PC-9 (cell line): ENCODE results near the gene RADIL. TPM values are rescaled to one million over a fixed set of nuclear protein-coding genes. Genes with fewer than 3 reads are reported as not detected.

Experiments
- BruUV-seq: library from RNA; stranded (reverse); fragments of 400-500 nt; replicated peaks from 2 replicates; lab custom pipeline; 2021; lab: Mats Ljungman, UMichigan
- CTCF ChIA-PET: fragments of 300-600 bp; sonication (Branson Sonifier 250); formaldehyde crosslinking; loops from one replicate; lab custom pipeline; 2022; ENCODE audit warnings: antibody characterized with exemption; lab: Charles Lee
- POLR2A ChIA-PET: fragments of 300-600 bp; sonication (Branson Sonifier 250); formaldehyde crosslinking; loops from one replicate; lab custom pipeline; 2022; ENCODE audit warnings: antibody characterized with exemption; ENCODE audit not compliant: unreplicated experiment; lab: Charles Lee
- DNase-seq, 2 experiments: peaks; one replicate each; pipeline versions ENCODE4 v3.0.0 to v3.0.0-alpha.2; 2015 to 2022; ENCODE audit warnings: mixed read lengths in 1 of 2
- H2AFZ ChIP-seq: fragments of 200-600 bp; sonication (generic); 2 replicates; pipeline ENCODE4 v1.8.1; 2017; ENCODE audit warnings: antibody characterized with exemption
- H3F3A ChIP-seq: fragments of 200-600 bp; sonication (generic); 2 replicates; pipeline ENCODE4 v1.8.1; 2017; ENCODE audit warnings: antibody characterized with exemption, mild to moderate bottlenecking, low read depth; ENCODE audit not compliant: insufficient read depth
- H3K27ac ChIP-seq: fragments of 200-600 bp; sonication (generic); 2 replicates; pipeline ENCODE4 v1.6.1; 2016; ENCODE audit warnings: mixed run types
- H3K27me3 ChIP-seq: fragments of 200-600 bp; sonication (generic); 2 replicates; pipeline ENCODE4 v1.6.1; 2016; ENCODE audit warnings: low read depth, mixed run types; ENCODE audit not compliant: insufficient read depth
- H3K36me3 ChIP-seq: fragments of 200-600 bp; sonication (generic); 2 replicates; pipeline ENCODE4 v1.6.1; 2016; ENCODE audit warnings: low read depth, mixed run types
- H3K4me1 ChIP-seq: fragments of 200-600 bp; sonication (generic); replicated peaks from 2 replicates; pipeline ENCODE4 v1.6.1; 2016; ENCODE audit warnings: mixed run types; ENCODE audit not compliant: insufficient read depth
- H3K4me2 ChIP-seq: fragments of 200-600 bp; sonication (generic); 2 replicates; pipeline ENCODE4 v1.6.1; 2017; ENCODE audit warnings: mixed run types
- H3K4me3 ChIP-seq: fragments of 200-600 bp; sonication (generic); 2 replicates; pipeline ENCODE4 v1.6.1; 2016; ENCODE audit warnings: mixed run types
- H3K79me2 ChIP-seq: fragments of 200-600 bp; sonication (generic); 2 replicates; pipeline ENCODE4 v1.6.1; 2017; ENCODE audit warnings: low read depth, mixed run types
- H3K9me2 ChIP-seq: fragments of 200-600 bp; sonication (generic); 2 replicates; pipeline ENCODE4 v1.8.1; 2017; ENCODE audit warnings: mild to moderate bottlenecking; ENCODE audit not compliant: insufficient read depth
- H3K9me3 ChIP-seq: fragments of 200-600 bp; sonication (generic); 2 replicates; pipeline ENCODE4 v1.8.1; 2016; ENCODE audit warnings: low read depth; ENCODE audit not compliant: insufficient read depth
- H4K20me1 ChIP-seq: fragments of 200-600 bp; sonication (generic); 2 replicates; pipeline ENCODE4 v1.8.1; 2017; ENCODE audit not compliant: insufficient read depth
- EZH2 ChIP-seq: fragments of 200-600 bp; sonication (generic); IDR thresholded peaks from 2 replicates; pipeline ENCODE4 v1.8.0; 2017; ENCODE audit warnings: antibody characterized with exemption, low read depth
- intact Hi-C: fragments of 100-400 bp; cut with micrococcal nuclease; formaldehyde crosslinking; loops from one replicate; pipeline ENCODE4 v1.10.0; 2022; ENCODE audit not compliant: unreplicated experiment
- total RNA-seq: library from RNA; stranded (reverse); gene quantifications from 2 replicates; pipeline ENCODE4 v1.2.3, GENCODE V29; 2021
- TF ChIP-seq, protein P1 (sequence below): fragments of 200-600 bp; sonication (generic); conservative IDR thresholded peaks from 2 replicates; pipeline ENCODE4 v1.6.1; 2017; ENCODE audit warnings: mixed run types, antibody characterized with exemption, mild to moderate bottlenecking, moderate library complexity

The RADIL gene
- total RNA-seq, 1 experiment from 2014 or later = 0.35 TPM

DNA sequence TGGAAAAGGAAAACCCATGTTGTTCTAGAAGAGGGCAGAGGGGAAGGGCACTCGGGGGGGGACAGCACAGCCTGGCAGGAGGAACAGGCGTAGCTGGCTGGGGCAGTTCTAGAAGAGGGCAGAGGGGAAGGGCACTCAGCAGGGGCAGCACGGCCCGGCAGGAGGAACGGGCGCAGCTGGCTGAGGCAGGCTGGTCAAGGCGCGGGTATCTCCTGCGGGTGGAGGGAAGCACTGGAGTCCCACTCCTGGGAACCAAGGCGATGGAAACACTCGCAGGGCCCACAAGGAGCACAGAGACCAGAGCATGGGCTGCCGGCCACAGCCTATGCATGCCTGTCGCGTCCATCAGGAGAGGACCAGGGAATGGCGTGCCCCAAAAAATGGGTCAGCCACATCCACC is 58.4 kb downstream of the RADIL start:
- no peak overlapping the region for H2AFZ ChIP-seq
- peaks cover 85% of the 10 kb centered on the region for H3K27me3 ChIP-seq
- no peaks in the 10 kb centered on the region for H3K36me3 ChIP-seq
- no TSS peak for BruUV-seq
- H3K4me2 ChIP-seq = no peak overlapping the region
- intact Hi-C loops = no loop called here
- no peaks in the 10 kb centered on the region for H3K79me2 ChIP-seq
- POLR2A ChIA-PET = no interaction called here
- DNase-seq = no peak
- H3K4me3 ChIP-seq = no peak overlapping the region
- H3K4me1 ChIP-seq = no peaks in the 10 kb centered on the region
- H3K9me3 ChIP-seq = no peaks in the 10 kb centered on the region
- no peak overlapping the region for H3K27ac ChIP-seq
- H3F3A ChIP-seq = no peaks in the 10 kb centered on the region
- no peak for TF ChIP-seq EZH2
- TF ChIP-seq, protein P1, sequence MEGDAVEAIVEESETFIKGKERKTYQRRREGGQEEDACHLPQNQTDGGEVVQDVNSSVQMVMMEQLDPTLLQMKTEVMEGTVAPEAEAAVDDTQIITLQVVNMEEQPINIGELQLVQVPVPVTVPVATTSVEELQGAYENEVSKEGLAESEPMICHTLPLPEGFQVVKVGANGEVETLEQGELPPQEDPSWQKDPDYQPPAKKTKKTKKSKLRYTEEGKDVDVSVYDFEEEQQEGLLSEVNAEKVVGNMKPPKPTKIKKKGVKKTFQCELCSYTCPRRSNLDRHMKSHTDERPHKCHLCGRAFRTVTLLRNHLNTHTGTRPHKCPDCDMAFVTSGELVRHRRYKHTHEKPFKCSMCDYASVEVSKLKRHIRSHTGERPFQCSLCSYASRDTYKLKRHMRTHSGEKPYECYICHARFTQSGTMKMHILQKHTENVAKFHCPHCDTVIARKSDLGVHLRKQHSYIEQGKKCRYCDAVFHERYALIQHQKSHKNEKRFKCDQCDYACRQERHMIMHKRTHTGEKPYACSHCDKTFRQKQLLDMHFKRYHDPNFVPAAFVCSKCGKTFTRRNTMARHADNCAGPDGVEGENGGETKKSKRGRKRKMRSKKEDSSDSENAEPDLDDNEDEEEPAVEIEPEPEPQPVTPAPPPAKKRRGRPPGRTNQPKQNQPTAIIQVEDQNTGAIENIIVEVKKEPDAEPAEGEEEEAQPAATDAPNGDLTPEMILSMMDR = no peak
- no peaks in the 10 kb centered on the region for H4K20me1 ChIP-seq
- no peaks in the 10 kb centered on the region for H3K9me2 ChIP-seq
- CTCF ChIA-PET = no interaction called here

DNA sequence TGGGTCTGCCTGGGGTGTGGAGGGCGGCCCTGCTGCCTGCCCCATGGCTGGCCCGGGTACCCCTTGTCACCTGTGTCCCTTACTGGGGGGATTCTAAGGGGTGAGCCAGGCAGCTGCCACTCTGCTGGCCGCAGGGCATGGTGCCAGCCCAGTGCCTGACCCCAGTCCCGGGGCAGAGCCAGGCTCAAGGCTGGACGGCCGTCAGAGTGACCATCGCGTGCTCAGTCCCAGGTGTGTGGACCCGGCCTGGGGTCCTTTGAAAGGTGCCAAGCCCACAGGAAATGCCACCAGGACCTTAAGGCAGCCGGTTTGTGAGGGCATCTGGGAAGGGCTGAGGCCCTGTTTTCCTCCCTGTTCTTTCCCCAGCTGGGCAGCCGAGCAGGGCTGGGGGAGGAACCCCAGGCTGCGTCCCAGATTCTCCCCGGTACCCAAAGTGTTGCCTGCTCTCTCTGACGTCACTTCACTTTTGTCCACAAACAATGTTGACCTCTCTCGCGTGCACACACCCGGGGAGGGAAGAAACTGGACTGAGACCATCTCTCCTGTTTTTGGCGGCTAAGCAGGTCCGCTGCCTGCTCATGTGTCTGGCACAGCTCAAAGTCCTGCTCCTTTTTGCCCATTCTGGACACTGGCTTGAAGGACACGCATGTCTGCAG is 59.3 kb downstream of the RADIL start:
- H3F3A ChIP-seq = no peaks in the 10 kb centered on the region
- no peak for DNase-seq
- H3K79me2 ChIP-seq = no peaks in the 10 kb centered on the region
- no peak overlapping the region for H3K27ac ChIP-seq
- ChIA-PET POLR2A (no interaction called here), CTCF (no interaction called here)
- peaks cover 92% of the 10 kb centered on the region for H3K27me3 ChIP-seq
- H4K20me1 ChIP-seq = no peaks in the 10 kb centered on the region
- no peak overlapping the region for H3K4me2 ChIP-seq
- no peak overlapping the region for H2AFZ ChIP-seq
- BruUV-seq = no TSS peak
- no peak for TF ChIP-seq EZH2
- TF ChIP-seq, protein P1 = no peak
- no peak overlapping the region for H3K4me3 ChIP-seq
- no peaks in the 10 kb centered on the region for H3K9me3 ChIP-seq
- no peaks in the 10 kb centered on the region for H3K9me2 ChIP-seq
- H3K4me1 ChIP-seq = no peaks in the 10 kb centered on the region
- H3K36me3 ChIP-seq = no peaks in the 10 kb centered on the region
- intact Hi-C loops = no loop called here

DNA sequence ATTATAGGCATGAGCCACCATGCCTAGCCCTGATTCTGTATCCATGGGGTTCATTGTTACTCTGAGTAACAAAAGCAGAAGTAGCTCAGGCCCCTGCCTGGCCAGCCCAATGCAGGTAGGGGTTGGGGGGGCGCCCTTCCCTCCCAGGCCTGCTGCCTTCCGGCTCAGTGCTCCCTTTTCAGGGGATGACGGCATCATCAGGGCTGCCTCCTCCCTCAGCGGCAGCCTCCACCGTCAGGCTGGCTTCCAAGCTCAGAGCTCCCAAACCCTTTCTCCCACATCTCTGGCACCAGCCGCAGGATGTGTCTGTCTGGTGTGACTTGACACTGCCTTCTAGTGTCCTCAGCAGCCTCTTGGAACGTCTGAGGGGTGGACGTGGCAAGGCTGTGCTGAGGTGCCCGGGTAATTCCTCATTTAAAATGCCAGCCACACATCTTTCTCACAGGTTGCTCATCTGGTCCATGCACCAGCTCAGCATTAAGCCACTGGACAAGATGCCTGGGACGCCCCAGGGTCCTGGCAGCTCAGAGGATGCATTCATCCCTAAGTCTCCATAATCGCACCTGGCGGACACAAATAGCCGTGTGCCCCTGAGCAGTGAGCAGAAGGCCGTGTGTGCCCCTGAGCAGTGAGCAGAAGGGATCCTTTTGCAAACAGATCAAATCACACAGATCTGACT is 59.9 kb downstream of the RADIL start:
- intact Hi-C loops = no loop called here
- ChIA-PET POLR2A (interaction anchor here (0.6 kb wide), 1 partner anchor 198 kb away, joined by 14 read pairs; no protein-coding TSS in a partner anchor), CTCF (no interaction called here)
- TF ChIP-seq EZH2 = no peak
- TF ChIP-seq, protein P1 = no peak
- DNase-seq = peak in 1 of 2 experiments; percentile 22
- H3K4me1 ChIP-seq = no peaks in the 10 kb centered on the region
- no peak overlapping the region for H3K27ac ChIP-seq
- H2AFZ ChIP-seq = no peak overlapping the region
- no peaks in the 10 kb centered on the region for H3K9me2 ChIP-seq
- H3F3A ChIP-seq = no peaks in the 10 kb centered on the region
- no peaks in the 10 kb centered on the region for H3K9me3 ChIP-seq
- no peaks in the 10 kb centered on the region for H3K79me2 ChIP-seq
- BruUV-seq = no TSS peak
- H3K27me3 ChIP-seq = peaks cover 92% of the 10 kb centered on the region
- H3K4me2 ChIP-seq = no peak overlapping the region
- no peaks in the 10 kb centered on the region for H4K20me1 ChIP-seq
- no peak overlapping the region for H3K4me3 ChIP-seq
- H3K36me3 ChIP-seq = no peaks in the 10 kb centered on the region
